Measurements from ENCODE around the gene WDR90.

Gene WDR90

DNA sequence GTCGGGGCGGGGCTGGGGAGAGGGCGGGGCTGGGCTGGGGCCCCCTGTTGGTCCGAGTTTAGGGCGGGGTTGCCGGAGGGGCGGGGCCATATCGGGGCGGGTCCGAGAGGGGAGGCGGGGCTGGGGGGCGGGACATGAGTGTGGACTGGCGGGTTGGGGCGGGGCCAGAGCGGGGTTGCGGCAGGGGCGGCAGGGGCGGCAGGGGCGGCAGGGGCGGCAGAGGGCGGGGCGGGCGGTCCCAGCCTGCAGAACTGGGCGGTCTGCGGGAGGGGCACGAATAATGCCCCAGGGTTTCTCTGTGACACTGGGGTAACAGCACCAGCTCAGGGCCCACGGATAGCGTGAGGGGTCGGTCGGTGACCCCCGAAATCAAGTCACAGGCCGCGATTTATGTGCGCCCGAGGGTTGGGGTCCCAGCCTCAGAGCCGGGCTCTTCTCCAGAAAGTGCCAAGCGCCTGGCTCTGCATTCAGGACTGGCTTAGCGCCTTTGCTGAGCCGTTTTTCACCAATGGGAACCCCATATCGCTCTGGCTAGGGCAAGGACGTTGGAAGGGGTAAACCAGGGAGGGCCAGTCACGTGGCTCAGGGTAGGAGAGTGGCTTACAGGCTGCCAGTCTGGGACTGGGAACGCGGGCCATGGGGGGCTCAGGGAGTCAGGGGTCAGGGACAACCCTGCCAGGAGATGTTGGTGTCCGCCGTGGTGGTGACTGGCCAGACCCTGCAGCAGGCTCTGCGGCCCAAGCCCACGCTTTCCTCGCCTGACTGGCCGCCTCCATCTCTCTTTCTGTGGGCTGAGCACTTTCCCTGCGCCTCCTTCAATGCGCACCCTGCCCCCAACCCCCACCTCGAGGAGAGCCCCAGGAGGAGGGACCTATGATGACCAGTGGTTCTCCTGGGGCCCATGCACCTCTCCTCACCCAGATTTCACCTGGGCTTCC, 11.8 kb upstream of the WDR90 start:
- DNase-seq (ENCODE audit: low read depth in 4 of 4, low spot score in 1 of 4): peak; percentile 78 to 88 (median 86)

DNA sequence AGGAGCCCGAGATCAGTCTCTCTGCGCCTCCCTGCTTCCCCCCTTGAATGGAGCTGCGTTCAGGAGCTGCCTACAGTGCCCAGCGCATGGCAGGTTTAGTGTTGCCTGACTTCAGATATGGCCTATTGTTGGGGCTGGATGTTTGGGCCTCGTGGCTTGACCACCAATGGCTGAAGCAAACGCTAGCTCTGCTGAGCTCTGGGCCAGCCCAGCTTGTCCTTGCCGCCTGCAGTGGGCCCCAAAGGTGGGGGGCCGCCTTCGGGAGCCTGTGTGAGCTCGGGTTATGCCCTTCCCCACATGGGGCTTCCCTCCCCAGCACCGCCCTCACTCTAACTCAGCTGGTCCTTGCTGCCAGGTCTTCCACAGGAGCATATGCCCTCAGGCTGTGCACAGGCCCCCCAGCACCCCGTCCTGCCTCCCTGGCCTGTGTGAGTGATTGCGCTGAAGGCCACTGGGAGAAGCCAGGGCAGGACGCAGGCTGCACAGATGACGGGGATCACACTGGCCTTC, 11.1 kb upstream of the WDR90 start:
- no peak for DNase-seq (ENCODE audit: low read depth in 4 of 4, low spot score in 1 of 4)

DNA sequence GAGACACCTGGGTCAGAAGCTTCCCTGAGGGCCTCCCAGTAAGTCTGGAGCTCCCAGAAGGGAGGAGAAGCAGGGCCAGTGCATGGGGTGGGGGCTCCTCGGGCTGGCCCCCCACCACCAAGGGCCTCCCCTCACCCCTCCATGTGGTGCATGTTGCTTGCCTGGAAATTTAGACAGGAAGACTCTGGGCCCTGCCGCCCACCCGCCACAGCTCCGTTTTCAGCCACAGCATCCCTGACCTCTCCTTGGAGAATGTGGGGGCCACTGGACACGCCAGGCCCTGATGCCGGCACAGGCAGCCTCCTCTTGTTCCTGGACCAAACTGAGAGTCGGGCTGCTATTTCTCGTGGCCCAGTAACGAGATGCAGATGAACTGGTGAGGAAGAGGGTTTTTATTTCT, 10.3 kb upstream of the WDR90 start:
- no peak for DNase-seq (ENCODE audit: low read depth in 4 of 4, low spot score in 1 of 4)

DNA sequence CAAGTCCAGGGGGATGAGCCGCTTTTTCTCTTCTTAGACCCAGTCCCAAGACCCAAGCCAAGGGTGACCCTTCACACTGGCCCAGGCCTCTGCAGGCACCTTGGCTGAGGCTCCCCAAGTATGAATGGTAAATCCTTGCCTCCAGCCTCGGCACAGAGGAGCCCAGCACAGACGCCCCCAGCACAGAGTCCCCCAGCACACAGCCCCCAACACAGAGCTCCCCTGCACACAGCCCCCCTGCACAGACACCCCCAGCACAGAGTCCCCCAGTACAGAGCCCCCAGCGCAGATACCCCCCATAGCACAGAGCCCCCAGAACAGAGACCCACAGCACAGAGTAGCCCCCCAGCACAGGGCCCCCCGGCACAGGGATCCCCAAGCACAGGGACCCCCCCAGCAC, 8.6 kb upstream of the WDR90 start:
- no peak for DNase-seq (ENCODE audit: low read depth in 4 of 4, low spot score in 1 of 4)

GRCh38 chr16:641326-642188, 7.6 kb upstream of the WDR90 start, which contains the start of gene MCRIP2:
Gene MCRIP2 (plus strand): TSS chr16:641828. CDS start chr16:641992, 164 bp downstream.
- peak in 2 of 4 experiments; percentile 61 to 78 for DNase-seq (ENCODE audit: low read depth in 4 of 4, low spot score in 1 of 4)

DNA sequence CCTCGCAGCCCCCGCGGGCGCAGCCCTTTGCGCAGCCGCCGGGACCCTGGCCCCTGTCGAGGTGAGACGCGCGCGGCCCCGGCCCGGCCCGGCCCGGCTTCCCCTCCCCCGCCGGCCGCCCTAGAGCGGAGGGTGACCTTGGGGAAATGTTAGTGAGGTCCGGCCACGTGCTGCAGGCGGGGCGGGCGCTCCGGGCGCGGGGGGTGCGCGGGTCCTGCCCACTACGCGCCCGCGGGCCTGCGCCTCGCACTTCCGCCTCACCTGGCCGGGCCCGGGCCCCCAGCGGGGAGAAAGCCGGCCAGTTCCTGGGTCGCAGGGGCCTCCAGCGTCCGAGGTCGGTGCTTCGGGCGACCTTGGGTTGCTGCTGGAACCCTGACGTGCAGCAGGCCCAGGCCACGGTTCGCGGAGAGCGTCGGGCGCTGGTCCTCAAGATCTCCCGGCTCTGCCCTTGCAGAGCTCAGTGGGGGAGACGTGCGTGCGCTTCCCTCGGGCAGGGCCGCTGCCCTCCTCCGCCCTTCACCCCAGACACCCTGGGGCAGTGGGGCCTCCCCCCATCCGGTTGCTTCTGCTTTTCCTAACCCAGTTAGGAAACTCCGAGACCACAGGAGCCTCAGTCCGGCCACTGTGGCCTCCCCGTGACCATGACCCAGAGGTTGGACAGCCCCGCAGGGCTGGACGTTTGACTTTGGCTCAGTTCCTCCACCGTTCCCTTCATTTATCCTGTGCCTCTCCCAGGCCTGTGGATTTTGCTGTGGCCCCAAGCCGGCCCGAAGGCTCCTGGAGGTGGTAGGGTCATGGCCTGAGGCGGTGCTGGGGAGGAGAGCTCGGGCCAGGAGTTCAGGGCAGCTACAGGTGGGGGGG, 6.7 kb upstream of the WDR90 start:
- DNase-seq (ENCODE audit: low read depth in 4 of 4, low spot score in 1 of 4): peak in 1 of 4 experiments; percentile 34

DNA sequence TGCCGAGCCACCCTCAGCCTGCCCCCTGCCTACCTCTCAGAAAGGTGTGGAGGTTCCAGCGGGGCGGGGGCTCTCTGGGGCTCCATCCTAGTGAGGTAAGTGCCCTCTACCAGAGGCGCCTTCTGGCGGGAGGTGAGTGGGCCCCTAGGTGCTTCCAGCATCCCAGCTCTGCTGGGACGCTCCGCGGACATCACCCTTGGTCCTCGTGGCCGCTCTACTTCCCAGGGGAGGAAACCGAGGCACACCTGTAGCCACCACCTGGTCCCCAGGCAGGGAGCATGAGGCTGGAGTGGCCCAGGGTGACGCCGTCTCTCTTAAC, 6.2 kb upstream of the WDR90 start:
- DNase-seq (ENCODE audit: low read depth in 4 of 4, low spot score in 1 of 4): no peak

DNA sequence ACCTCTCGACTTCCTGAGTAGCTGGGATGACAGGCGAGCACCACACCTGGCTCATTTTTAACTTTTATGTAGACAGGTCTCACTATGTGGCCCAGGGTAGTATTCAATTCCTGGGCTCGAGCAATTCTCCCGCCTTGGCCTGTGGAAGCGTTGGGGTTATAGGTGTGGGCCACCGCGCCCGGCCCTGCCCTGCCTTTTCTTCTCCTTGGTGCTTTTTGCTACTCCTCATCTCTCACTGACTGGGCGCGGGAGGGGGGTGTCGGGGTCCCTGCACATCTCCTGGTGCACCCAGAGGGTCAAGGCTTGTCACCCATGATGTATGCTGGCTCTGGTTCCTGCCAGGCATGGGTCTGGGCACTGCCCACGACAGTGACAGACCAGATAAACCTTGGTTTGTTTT, 4.6 kb upstream of the WDR90 start:
- DNase-seq (ENCODE audit: low read depth in 4 of 4, low spot score in 1 of 4): no peak

- no peak for DNase-seq (ENCODE audit: low read depth in 4 of 4, low spot score in 1 of 4)
These were observed 3.1 kb upstream of the WDR90 start for GRCh38 chr16:645852-646678.

GRCh38 chr16:646679-647172, 2.4 kb upstream of the WDR90 start:
- no peak for DNase-seq (ENCODE audit: low read depth in 4 of 4, low spot score in 1 of 4)

GRCh38 chr16:647173-647902, 1.8 kb upstream of the WDR90 start:
- no peak for DNase-seq (ENCODE audit: low read depth in 4 of 4, low spot score in 1 of 4)

DNA sequence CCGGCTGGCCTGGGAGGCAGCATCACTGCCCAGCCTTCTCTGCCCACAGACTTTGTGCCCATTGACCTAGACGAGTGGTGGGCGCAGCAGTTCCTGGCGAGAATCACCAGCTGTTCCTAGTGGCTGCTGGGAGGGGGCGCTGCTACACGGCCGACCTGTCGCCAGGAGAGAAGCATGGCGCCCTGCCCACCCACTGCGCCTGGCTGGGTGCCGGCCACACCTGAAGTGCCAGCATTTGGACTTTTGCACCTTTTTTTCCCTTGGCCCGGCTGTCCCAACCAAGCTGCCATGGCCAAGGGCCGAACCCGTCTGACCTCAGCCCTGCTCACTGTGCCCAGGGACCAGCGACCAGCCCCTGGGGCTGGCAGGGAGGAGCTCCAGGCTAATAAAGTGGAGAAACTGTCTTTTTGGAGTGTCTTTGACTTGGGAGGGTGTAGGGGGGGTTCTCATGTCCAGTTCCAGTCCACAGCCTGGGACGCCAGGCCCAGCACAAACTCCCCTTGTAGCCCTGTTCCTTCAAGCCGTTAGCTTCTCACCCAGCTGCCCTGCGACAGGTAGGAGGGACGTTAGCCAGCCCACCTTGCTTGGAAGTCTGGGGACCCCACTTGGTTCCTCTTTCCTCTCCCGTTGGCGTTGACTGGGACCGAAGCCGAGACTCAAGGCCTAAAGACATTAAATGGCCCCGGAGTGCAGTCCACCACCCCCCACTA, 939 bp upstream of the WDR90 start:
- no peak for DNase-seq (ENCODE audit: low read depth in 4 of 4, low spot score in 1 of 4)

GRCh38 chr16:649631-650030, 466 bp downstream of the WDR90 start:
- DNase-seq (ENCODE audit: low read depth in 4 of 4, low spot score in 1 of 4): no peak

DNA sequence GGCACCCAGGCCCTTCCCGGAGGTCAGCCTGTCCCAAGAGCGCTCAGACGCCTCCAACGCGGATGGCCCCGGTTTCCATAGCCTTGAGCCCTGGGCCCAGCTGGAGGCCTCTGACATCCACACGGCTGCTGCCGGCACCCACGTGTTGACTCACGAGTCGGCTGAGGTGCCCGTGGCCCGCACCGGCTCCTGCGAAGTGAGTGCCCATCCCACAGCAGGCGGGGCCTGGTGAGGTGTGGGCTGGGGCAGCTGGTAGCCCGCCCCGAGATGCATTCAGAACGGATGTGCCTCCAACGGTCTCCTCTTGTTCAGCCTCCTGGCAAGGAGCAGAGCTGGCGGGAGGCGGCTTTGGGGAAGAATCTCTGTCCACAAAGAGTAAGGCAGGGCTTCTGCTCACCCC, 2.7 kb downstream of the WDR90 start:
- DNase-seq (ENCODE audit: low read depth in 4 of 4, low spot score in 1 of 4): no peak

DNA sequence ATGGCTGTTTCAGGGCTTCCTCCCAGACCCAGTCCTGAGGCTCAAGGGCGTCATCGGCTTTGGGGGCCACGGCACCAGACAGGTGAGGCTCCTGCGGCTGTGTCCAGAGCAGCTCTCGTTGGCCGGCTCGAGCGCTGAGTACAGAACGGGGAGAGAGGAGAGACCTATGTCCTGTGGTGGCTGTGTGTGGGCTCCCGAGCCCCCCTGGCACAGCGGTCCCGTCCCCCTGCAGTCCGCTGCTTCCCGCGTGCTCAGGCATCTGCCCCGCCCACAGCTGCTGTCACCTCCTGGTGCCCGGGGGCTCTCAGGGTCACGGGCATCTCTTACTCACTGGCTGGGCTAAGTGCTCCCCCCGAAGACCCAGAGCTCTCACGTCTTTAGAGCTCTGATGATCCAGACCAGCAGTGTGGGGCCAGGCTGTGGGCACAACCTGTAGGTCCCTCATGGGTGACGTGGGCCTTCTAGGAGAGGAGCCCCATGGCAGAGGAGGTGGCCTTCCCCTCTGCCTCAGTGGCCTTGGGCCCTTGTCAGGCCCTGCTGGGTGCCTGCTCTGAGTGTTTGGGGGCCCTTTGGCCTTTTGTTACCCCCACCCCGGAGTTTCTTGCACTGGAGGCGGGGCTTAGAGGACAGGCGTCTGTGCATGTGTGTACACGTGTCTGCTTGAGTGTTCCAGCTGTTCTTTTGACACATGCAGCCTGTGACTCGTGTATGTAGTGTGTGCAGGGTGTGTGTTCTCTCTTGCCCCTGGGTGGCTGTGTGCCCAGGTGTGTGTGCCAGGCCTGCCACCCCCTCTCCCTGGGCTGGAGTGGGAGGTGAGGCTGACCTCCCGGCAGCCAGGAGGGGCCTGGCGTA, 3.5 kb downstream of the WDR90 start:
- DNase-seq (ENCODE audit: low read depth in 4 of 4, low spot score in 1 of 4): no peak

GRCh38 chr16:654034-654433, 4.9 kb downstream of the WDR90 start:
- DNase-seq (ENCODE audit: low read depth in 4 of 4, low spot score in 1 of 4): no peak

DNA sequence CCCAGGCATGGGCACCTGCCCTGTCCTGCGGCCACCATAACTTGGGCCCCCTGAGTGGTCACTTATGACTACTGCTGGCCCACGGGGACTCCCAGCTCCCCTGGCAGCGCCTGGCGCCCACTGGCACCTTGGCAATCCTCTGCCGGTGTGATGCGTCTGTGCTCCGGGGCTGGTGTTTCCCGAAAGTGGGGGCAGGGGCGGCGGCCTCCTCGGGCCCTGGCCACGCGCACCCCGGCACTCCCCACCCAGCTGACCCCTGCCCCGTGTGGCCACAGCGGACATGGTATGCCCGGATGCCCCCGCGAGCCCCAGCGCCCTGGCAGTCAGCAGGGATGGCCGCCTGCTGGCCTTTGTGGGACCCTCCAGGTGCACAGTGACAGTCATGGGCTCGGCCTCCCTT, 8.3 kb downstream of the WDR90 start:
- DNase-seq (ENCODE audit: low read depth in 4 of 4, low spot score in 1 of 4): no peak
